Mesothelial cell of epicardium (in vitro differentiated cells): ENCODE results near the gene CARD10. TPM values are rescaled to one million over a fixed set of nuclear protein-coding genes. Genes with fewer than 3 reads are reported as not detected.

Experiments
- DNase-seq, 2 experiments: peaks; one replicate each; pipeline ENCODE4 v3.0.0; 2021; ENCODE audit warnings: low spot score in 2 of 2; ENCODE audit not compliant: unreplicated experiment in 2 of 2
- H3K27ac Mint-ChIP-seq: 2 replicates; pipeline ENCODE4 v1.8.0; 2021; ENCODE audit warnings: mixed read lengths
- H3K27me3 Mint-ChIP-seq: 2 replicates; pipeline ENCODE4 v1.8.0; 2021; ENCODE audit warnings: low read depth, mixed read lengths
- H3K36me3 Mint-ChIP-seq: 2 replicates; pipeline ENCODE4 v1.8.0; 2021; ENCODE audit warnings: mixed read lengths
- H3K4me1 Mint-ChIP-seq: 2 replicates; pipeline ENCODE4 v1.8.0; 2021; ENCODE audit warnings: mixed read lengths
- H3K4me3 Mint-ChIP-seq: 2 replicates; pipeline ENCODE4 v1.8.0; 2021; ENCODE audit warnings: mild to moderate bottlenecking, moderate library complexity, mixed read lengths
- H3K9me3 Mint-ChIP-seq: 2 replicates; pipeline ENCODE4 v1.8.0; 2021; ENCODE audit warnings: mixed read lengths
- CTCF ChIP-seq: fragments of 200-600 bp; sonication (generic); IDR thresholded peaks from one replicate; pipeline ENCODE4 v1.5.0; 2021; ENCODE audit warnings: antibody characterized with exemption; ENCODE audit not compliant: unreplicated experiment
- total RNA-seq: library from RNA; stranded (reverse); gene quantifications from 3 replicates; pipeline ENCODE4 v1.2.1, GENCODE V29; 2021

CARD10 gene
- total RNA-seq, 1 donor from 2014 or later, result 13.6 TPM

GRCh38 chr22:37487571-37487970, 31.6 kb downstream of the CARD10 start:
- Mint-ChIP-seq H3K27ac (no peak overlapping the region), H3K27me3 (peaks cover 3% of the 10 kb centered on the region), H3K4me1 (peaks cover 16% of the 10 kb centered on the region), H3K9me3 (no peaks in the 10 kb centered on the region), H3K36me3 (no peaks in the 10 kb centered on the region), H3K4me3 (no peak overlapping the region)
- TF ChIP-seq CTCF, result no peak
- no peak for DNase-seq

GRCh38 chr22:37487129-37487528, 32.1 kb downstream of the CARD10 start:
- Mint-ChIP-seq H3K4me1 (peaks cover 16% of the 10 kb centered on the region), H3K9me3 (no peaks in the 10 kb centered on the region), H3K36me3 (no peaks in the 10 kb centered on the region), H3K27ac (no peak overlapping the region), H3K27me3 (peaks cover 3% of the 10 kb centered on the region), H3K4me3 (no peak overlapping the region)
- DNase-seq, result no peak
- TF ChIP-seq CTCF, result no peak

GRCh38 chr22:37486224-37486845, 32.9 kb downstream of the CARD10 start, which contains the start of gene MFNG:
Gene MFNG (minus strand): TSS chr22:37486384. CDS start chr22:37486177, 207 bp downstream.
- H3K36me3 Mint-ChIP-seq, result no peaks in the 10 kb centered on the region
- H3K27ac Mint-ChIP-seq, result no peak within 1 kb of the TSS
- no peak for TF ChIP-seq CTCF
- H3K27me3 Mint-ChIP-seq, result peaks cover 3% of the 10 kb centered on the region
- H3K4me1 Mint-ChIP-seq, result peaks cover 16% of the 10 kb centered on the region
- no peak for DNase-seq
- H3K9me3 Mint-ChIP-seq, result no peaks in the 10 kb centered on the region
- no peak within 1 kb of the TSS for H3K4me3 Mint-ChIP-seq

GRCh38 chr22:37485395-37486223, 33.6 kb downstream of the CARD10 start:
- no peak for DNase-seq
- no peak for TF ChIP-seq CTCF
- Mint-ChIP-seq H3K27ac (no peak overlapping the region), H3K36me3 (no peaks in the 10 kb centered on the region), H3K9me3 (no peaks in the 10 kb centered on the region), H3K4me1 (peaks cover 16% of the 10 kb centered on the region), H3K4me3 (no peak overlapping the region), H3K27me3 (peaks cover 5% of the 10 kb centered on the region)

- no peak for TF ChIP-seq CTCF
- Mint-ChIP-seq H3K27me3 (peaks cover 5% of the 10 kb centered on the region), H3K27ac (no peak overlapping the region), H3K4me3 (no peak overlapping the region), H3K9me3 (no peaks in the 10 kb centered on the region), H3K4me1 (peaks cover 16% of the 10 kb centered on the region), H3K36me3 (no peaks in the 10 kb centered on the region)
- no peak for DNase-seq
Measured at GRCh38 chr22:37484480-37485394, 34.5 kb downstream of the CARD10 start.
